GM21529 (cell line): ENCODE data around the gene MSRB1.

Experiments used
- ATAC-seq: cut with Tn5 transposase; IDR thresholded peaks from one replicate; pipeline ENCODE4 v1.9.1; 2021; ENCODE audit not compliant: unreplicated experiment

Gene MSRB1

DNA sequence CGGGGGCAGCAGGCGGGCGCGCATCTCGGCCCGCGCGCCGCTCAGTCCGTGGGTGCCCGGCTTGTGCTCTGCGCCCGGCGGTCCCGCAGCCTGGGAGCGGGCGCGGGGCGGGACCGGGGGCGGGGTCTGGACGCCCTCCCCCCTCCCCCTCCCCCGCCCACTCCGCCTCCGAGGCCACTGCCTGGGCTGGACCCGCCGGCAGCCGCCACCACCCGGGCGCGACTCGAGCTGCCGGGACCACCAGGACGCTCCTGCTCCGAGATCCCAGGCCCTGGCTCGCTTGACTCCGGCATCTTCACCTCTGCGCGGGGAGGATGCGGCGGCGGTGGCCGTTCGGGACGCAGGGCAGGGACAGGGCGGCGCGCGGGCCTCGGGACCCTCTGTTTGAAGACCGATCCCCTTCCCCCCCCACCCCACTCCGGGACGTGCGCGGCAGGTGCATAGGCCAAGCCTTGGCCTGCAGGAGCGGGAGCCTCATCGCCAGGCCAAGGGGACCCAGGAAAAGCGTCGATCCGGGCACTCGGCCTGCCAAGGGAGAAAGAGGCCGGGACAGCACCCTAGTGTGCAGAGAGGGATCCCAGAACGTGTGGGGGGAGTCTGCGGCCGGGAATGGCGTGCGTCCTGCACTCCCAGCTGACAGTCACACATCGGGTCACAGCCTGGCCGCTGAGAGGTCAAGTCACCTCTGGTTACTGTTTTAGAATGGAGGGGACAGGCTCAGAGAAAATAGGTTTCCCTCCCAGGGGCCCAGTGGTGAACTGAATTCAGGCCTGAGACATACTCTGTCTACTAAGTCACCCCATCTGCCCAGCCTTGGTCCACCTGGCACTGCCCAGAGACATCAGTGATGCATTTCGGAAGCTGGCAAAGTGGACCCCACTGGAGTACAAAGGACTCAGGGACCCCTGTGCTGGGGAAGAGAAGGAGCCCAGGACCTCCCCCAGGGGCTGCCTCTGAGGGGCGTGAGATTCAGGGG, 24.4 kb downstream of the MSRB1 start, which contains the start of gene HS3ST6:
TSS of gene HS3ST6 (minus strand) at position 65 of the 976 bp plus-strand sequence. CDS start 92 bp downstream, outside the sequence.
- ATAC-seq, result no peak

DNA sequence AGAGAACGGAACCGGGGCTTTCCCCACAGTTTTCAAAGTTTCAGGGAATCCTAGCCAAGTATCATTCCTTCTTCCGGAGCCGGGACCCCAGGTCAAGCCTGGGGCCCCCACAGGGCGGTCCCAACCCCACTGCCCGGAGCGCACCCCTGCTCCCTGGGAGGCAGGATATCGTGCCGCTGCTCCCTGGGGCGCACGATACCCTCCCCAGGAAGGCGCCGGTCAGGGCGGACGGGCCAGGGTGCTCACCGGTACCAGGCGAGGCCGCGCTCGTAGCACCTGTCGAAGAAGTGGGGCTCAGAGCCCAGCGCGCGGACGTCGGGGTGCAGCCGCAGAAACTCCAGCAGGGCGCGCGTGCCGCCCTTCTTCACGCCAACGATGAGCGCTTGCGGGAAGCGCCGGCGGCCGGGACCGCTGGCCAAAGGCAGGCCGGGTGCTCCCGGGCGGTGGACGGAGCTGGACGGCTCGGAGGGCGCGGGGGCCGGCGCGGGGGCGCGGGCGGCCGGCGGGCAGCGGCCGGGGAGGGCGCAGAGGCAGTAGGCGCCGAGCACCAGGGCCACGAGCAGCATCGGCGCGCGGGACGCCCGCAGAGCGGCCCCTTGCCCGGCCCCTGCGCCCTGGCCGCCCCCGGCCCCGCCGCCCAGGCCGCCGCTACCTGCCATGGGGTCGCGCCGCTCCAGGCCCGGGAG, 25.2 kb downstream of the MSRB1 start:
- ATAC-seq, result no peak

DNA sequence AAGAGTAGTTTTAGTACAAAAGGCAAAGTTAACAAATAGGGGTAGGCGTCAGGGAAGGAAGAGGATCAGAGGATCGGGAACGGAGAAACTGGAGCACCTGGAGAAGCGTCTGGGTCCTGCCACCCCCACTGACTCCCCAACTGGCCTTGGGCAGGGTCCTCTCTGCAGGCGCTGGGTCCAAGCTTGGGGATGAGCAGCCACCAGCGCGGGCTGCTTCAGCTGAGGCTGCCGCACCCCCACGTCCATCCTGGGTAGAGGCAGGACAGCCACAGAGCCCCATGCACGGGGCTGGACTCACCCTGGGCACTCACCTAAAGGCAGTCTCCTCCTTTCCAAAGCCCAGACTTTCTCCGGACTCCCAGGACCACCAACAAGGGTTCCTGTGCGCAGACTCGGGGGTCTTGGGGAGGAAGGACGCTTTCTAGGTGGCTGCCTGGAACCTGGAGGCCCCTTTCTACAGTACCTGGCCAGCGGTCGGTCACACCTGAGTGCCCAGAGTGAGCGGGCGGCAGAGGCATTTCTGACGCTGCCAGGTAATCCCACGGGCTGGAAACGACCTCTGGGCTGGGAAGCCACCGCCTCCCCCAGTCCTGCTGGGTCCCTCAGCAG, 25.8 kb downstream of the MSRB1 start:
- no peak for ATAC-seq

GRCh38 chr16:1916640-1916990, 26.4 kb downstream of the MSRB1 start:
- no peak for ATAC-seq

- ATAC-seq, result no peak
Measured at GRCh38 chr16:1915732-1916639, 27.0 kb downstream of the MSRB1 start.

- ATAC-seq, result no peak
Measured at GRCh38 chr16:1914988-1915387, 28.0 kb downstream of the MSRB1 start.

DNA sequence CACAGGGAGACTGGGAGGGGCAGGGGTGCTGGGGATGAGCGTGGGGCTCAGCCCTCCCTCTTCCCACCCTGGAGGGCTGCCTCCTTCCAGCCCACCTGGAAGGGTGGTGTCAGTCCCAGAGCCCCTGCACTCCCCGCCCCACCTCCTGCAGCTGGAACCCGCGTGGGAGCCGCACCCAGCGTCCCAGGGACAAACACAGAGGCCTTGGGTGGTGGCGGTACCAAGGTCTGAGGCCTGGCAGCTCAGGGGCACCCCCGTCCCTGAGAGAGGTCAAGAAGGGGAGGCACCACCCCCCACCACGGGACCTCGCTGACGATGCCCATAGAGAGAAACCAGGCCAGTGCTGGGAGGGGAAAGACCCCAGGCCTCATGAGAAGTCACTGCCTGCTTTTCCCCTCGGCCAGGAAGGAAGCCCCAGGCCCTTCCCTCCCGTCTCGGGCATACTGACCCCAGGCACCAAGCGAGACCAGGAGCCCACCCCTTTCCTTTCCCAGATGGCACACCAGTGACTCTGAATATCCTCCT, 28.9 kb downstream of the MSRB1 start:
- no peak for ATAC-seq

DNA sequence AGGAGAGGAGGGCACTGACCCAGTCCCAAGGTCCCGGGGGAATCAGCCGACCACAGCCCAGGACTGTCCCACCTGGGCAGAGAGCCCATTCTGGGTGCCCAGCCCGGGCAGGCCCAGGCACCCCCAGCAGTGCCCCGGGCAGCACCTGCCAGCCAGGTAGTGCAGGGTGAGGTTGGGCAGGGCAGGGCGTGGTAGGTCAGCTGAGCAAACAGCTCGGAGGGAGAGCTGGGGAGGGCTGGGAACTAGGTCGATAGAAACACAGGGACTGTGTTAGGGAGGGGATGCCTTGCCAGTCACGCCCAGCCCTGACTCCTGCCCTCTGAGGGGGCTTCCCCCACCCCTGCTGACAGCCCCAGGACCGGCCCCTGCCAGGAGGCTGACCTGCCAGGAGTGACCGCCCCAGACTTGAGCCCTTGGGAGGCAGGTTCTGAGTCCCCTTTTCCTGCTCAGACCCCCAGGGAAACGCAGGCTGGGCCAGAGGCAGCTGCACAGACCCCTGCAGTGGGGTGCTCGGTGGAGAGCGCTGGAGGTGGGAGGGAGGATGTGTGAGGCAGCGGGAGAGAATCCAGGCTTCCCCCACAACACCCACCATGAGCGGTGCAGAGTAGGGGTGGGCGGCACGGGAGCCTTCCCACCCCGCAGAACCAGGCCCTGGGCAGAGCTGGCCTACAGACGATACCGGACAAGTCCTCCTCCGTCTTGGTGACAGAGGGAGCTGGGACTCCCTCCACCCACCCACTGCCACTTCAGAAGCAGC, 29.5 kb downstream of the MSRB1 start:
- ATAC-seq, result no peak

- no peak for ATAC-seq
Measured at GRCh38 chr16:1912215-1912543, 30.8 kb downstream of the MSRB1 start.

GRCh38 chr16:1911467-1912214, 31.4 kb downstream of the MSRB1 start:
- no peak for ATAC-seq

GRCh38 chr16:1909561-1910231, 33.3 kb downstream of the MSRB1 start:
- no peak for ATAC-seq

DNA sequence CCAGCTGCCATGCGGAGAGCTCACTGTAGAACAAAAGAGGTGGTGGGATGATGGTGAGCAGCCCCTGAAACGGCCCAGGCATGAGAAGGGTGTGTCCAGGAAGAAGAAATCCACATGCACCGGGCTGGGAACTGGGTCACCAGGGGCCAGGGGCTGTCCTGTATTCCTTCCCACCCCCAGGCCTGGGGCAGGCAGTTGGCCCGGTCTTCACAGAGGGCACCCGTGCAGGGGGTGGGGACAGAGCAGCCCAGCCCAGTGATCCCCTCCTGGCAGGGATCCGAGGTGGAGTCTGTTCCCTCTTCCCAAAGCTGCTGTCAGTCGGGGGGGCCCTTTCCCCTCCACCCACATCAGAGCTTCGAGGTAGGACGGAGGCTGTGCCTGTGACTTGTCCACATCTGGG, 34.0 kb downstream of the MSRB1 start:
- ATAC-seq, result no peak

GRCh38 chr16:1908184-1908583, 34.8 kb downstream of the MSRB1 start:
- no peak for ATAC-seq

- no peak for ATAC-seq
Measured at GRCh38 chr16:1907226-1907860, 35.7 kb downstream of the MSRB1 start.

DNA sequence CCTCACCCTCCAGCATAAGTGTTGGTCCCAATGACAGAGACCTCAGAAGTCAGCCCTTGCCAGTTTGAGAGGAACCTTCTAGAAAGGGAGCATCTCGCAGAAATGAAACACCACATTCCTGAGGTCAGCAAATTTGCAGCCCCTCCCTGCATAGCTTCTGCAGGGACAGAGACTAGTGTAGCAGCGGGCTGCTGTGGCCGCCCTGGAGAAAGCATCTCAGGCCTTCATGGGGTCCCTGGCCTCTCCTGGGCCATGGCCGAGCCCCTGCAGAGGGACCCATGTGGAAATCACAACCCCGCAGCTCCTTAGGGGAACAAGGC, 36.2 kb downstream of the MSRB1 start:
- ATAC-seq, result no peak

- ATAC-seq, result no peak
Measured at GRCh38 chr16:1906055-1906845, 36.7 kb downstream of the MSRB1 start.
